Skeletal muscle cell (primary cell): ENCODE measurements around the gene SELPLG.

Experiments
- DNase-seq: peaks from one replicate; pipeline ENCODE4 v3.0.0-alpha.2; 2010; ENCODE audit warnings: low read depth
- H3K4me3 ChIP-seq: 2 replicates; pipeline ENCODE4 v1.5.1; 2011; ENCODE audit warnings: low read depth, mild to moderate bottlenecking, control low read depth, low read length, moderate library complexity

Gene SELPLG

GRCh38 chr12:108609537-108610335 lies 24.0 kb downstream of the SELPLG start:
- no peak overlapping the region for H3K4me3 ChIP-seq
- DNase-seq: peak; percentile 73

GRCh38 chr12:108608616-108609015 lies 25.1 kb downstream of the SELPLG start:
- H3K4me3 ChIP-seq: no peak overlapping the region
- DNase-seq: no peak

- no peak for DNase-seq
Measured at GRCh38 chr12:108607981-108608600, 25.6 kb downstream of the SELPLG start.

GRCh38 chr12:108606492-108606891 lies 27.2 kb downstream of the SELPLG start:
- H3K4me3 ChIP-seq: no peak overlapping the region
- DNase-seq: no peak

More at GRCh38 chr12:108607981-108608600, 25.6 kb downstream of the SELPLG start:
- no peak overlapping the region for H3K4me3 ChIP-seq

- no peak for DNase-seq
- H3K4me3 ChIP-seq: no peak overlapping the region
Measured at GRCh38 chr12:108605690-108606406, 27.8 kb downstream of the SELPLG start.

- DNase-seq: no peak
- no peak overlapping the region for H3K4me3 ChIP-seq
Measured at GRCh38 chr12:108605000-108605689, 28.5 kb downstream of the SELPLG start.

GRCh38 chr12:108604208-108604941 lies 29.3 kb downstream of the SELPLG start:
- no peak overlapping the region for H3K4me3 ChIP-seq
- DNase-seq: no peak

GRCh38 chr12:108603743-108604142 lies 30.0 kb downstream of the SELPLG start:
- DNase-seq: no peak
- no peak overlapping the region for H3K4me3 ChIP-seq

GRCh38 chr12:108602976-108603704 lies 30.6 kb downstream of the SELPLG start:
- no peak overlapping the region for H3K4me3 ChIP-seq

GRCh38 chr12:108602209-108602705 lies 31.4 kb downstream of the SELPLG start:
- DNase-seq: no peak

More at GRCh38 chr12:108602976-108603704, 30.6 kb downstream of the SELPLG start:
- DNase-seq: no peak

GRCh38 chr12:108600702-108601007 lies 33.0 kb downstream of the SELPLG start:
- DNase-seq: no peak
- H3K4me3 ChIP-seq: no peak overlapping the region

More at GRCh38 chr12:108602209-108602705, 31.4 kb downstream of the SELPLG start:
- H3K4me3 ChIP-seq: no peak overlapping the region

GRCh38 chr12:108599948-108600701 lies 33.6 kb downstream of the SELPLG start:
- no peak for DNase-seq
- H3K4me3 ChIP-seq: no peak overlapping the region

GRCh38 chr12:108599541-108599940 lies 34.2 kb downstream of the SELPLG start:
- DNase-seq: no peak
- no peak overlapping the region for H3K4me3 ChIP-seq

GRCh38 chr12:108598553-108599250 lies 35.0 kb downstream of the SELPLG start:
- H3K4me3 ChIP-seq: no peak overlapping the region
- no peak for DNase-seq

- peak within 1 kb of the TSS; percentile 60 for H3K4me3 ChIP-seq
- no peak for DNase-seq
Measured at GRCh38 chr12:108597559-108598471, 35.9 kb downstream of the SELPLG start, which contains the start of gene TMEM119. Gene TMEM119 (minus strand): TSS chr12:108598084. CDS start chr12:108592383, 5,701 bp downstream.
